Liver (tissue), 3 donors: ENCODE measurements around the gene PAN2.

Experiments
- ATF3 ChIP-seq: IDR thresholded peaks from 2 replicates; pipeline ENCODE4 v1.6.1; 2016; ENCODE audit warnings: antibody characterized with exemption
- CTCF ChIP-seq: fragments of 150-350 bp; IDR thresholded peaks from 2 replicates; pipeline ENCODE4 v1.5.1; 2017; ENCODE audit warnings: improper control_type of control experiment, low read depth, low read length; ENCODE audit not compliant: missing input control
- EGR1 ChIP-seq, 2 donors: IDR thresholded peaks; 2 replicates each; pipeline ENCODE4 v1.6.1; 2016 to 2018; ENCODE audit warnings: antibody characterized with exemption in 2 of 2, low read depth in 2 of 2
- JUND ChIP-seq, 2 donors: IDR thresholded peaks; 2 replicates each; pipeline ENCODE4 v1.6.1; 2016; ENCODE audit warnings: antibody characterized with exemption in 2 of 2
- NR2F2 ChIP-seq: IDR thresholded peaks from 2 replicates; pipeline ENCODE4 v1.6.1; 2016; ENCODE audit warnings: antibody characterized with exemption
- RAD21 ChIP-seq, 2 donors: IDR thresholded peaks; 2 replicates each; pipeline ENCODE4 v1.6.1; 2016; ENCODE audit warnings: antibody characterized with exemption in 2 of 2, mild to moderate bottlenecking in 2 of 2
- TAF1 ChIP-seq: conservative IDR thresholded peaks from 2 replicates; pipeline ENCODE4 v1.6.1; 2016; ENCODE audit warnings: antibody characterized with exemption, mild to moderate bottlenecking
- YY1 ChIP-seq: IDR thresholded peaks from 2 replicates; pipeline ENCODE4 v1.6.1; 2016; ENCODE audit warnings: antibody characterized with exemption, mild to moderate bottlenecking
- donor health status: healthy.
- donor health status: healthy.

- no peak for TF ChIP-seq CTCF
- peak; percentile 23 for TF ChIP-seq YY1
- TF ChIP-seq ATF3 = no peak
- peak; percentile 89 for TF ChIP-seq NR2F2
- no peak for TF ChIP-seq TAF1
- TF ChIP-seq RAD21 (IDR thresholded peaks at IDR 0.05) = peak in 1 of 2 donors; percentile 16
- TF ChIP-seq JUND (IDR thresholded peaks at IDR 0.05) = no peak
- TF ChIP-seq EGR1 (IDR thresholded peaks at IDR 0.05; ENCODE audit: low read depth in 2 of 2) = no peak
These were observed 66.2 kb downstream of the PAN2 start for GRCh38 chr12:56267443-56268071.
